ENCODE data around the gene SHH.

SHH gene

GRCh38 chr7:155792315-155792960 is 19.8 kb downstream of the SHH start:
- no peak for DNase-seq (ENCODE audit: low spot score)

- DNase-seq (ENCODE audit: low spot score): no peak
These were observed 20.4 kb downstream of the SHH start for GRCh38 chr7:155791836-155792235.

- DNase-seq (ENCODE audit: low spot score): no peak
These were observed 21.0 kb downstream of the SHH start for GRCh38 chr7:155791214-155791737.

- no peak for DNase-seq (ENCODE audit: low spot score)
These were observed 21.6 kb downstream of the SHH start for GRCh38 chr7:155790666-155791065.

GRCh38 chr7:155789001-155789725 is 23.1 kb downstream of the SHH start:
- DNase-seq (ENCODE audit: low spot score): no peak

- no peak for DNase-seq (ENCODE audit: low spot score)
These were observed 23.7 kb downstream of the SHH start for GRCh38 chr7:155788616-155789000.

GRCh38 chr7:155787171-155787851 is 25.0 kb downstream of the SHH start:
- no peak for DNase-seq (ENCODE audit: low spot score)

- DNase-seq (ENCODE audit: low spot score): no peak
These were observed 25.8 kb downstream of the SHH start for GRCh38 chr7:155786491-155786890.

GRCh38 chr7:155785536-155785935 is 26.7 kb downstream of the SHH start:
- DNase-seq (ENCODE audit: low spot score): no peak

GRCh38 chr7:155782466-155782865 is 29.8 kb downstream of the SHH start:
- no peak for DNase-seq (ENCODE audit: low spot score)

GRCh38 chr7:155781433-155781832 is 30.8 kb downstream of the SHH start:
- no peak for DNase-seq (ENCODE audit: low spot score)

GRCh38 chr7:155780884-155781283 is 31.4 kb downstream of the SHH start:
- no peak for DNase-seq (ENCODE audit: low spot score)

- DNase-seq (ENCODE audit: low spot score): no peak
These were observed 33.9 kb downstream of the SHH start for GRCh38 chr7:155778349-155778748.

- no peak for DNase-seq (ENCODE audit: low spot score)
These were observed 35.7 kb downstream of the SHH start for GRCh38 chr7:155776606-155777005.

- no peak for DNase-seq (ENCODE audit: low spot score)
These were observed 36.6 kb downstream of the SHH start for GRCh38 chr7:155775691-155776090.

GRCh38 chr7:155774947-155775346 is 37.3 kb downstream of the SHH start:
- DNase-seq (ENCODE audit: low spot score): no peak

GRCh38 chr7:155773531-155773930 is 38.7 kb downstream of the SHH start:
- DNase-seq (ENCODE audit: low spot score): no peak

- no peak for DNase-seq (ENCODE audit: low spot score)
These were observed 42.0 kb downstream of the SHH start for GRCh38 chr7:155770241-155770640.

- no peak for DNase-seq (ENCODE audit: low spot score)
These were observed 42.6 kb downstream of the SHH start for GRCh38 chr7:155769701-155770100.

GRCh38 chr7:155766966-155767916 is 45.0 kb downstream of the SHH start:
- DNase-seq (ENCODE audit: low spot score): no peak

GRCh38 chr7:155766386-155766785 is 45.9 kb downstream of the SHH start:
- no peak for DNase-seq (ENCODE audit: low spot score)

GRCh38 chr7:155765458-155765857 is 46.8 kb downstream of the SHH start:
- no peak for DNase-seq (ENCODE audit: low spot score)
